ENCODE measurements around the gene OR2D2.
"Not testable (repeated sequence)": the region's sequence is repeated elsewhere in the genome, so short reads cannot be mapped to it uniquely, and the experiment has no call there.

OR2D2 gene

DNA sequence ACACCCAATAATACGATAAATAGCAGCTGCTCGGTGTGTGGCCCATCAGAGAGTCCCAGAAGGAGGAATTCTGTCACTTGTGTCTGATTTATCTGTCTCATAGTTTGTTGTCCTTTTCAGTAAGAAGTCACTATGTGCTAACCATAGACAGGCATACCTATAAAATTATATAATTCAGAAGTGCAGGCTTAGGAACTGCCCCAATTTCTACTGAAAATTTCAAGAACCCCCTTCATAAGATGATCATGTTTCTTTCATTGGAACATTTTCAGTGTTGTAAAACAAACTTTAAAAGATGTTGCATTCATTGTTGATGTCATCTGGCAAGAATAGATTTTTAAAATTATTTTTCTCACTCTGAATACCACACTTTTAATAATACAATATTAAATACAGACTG lies at the start of gene OR2D2:
TSS of gene OR2D2 (minus strand) at position 101 of the 400 bp plus-strand sequence. CDS start at position 101, 0 bp downstream.
- no peak for DNase-seq

GRCh38 chr11:6941970-6942369 lies 49.7 kb upstream of the OR2D2 start:
- no peak for DNase-seq

- DNase-seq: no peak
Measured at GRCh38 chr11:6932145-6932544, 39.8 kb upstream of the OR2D2 start.

DNA sequence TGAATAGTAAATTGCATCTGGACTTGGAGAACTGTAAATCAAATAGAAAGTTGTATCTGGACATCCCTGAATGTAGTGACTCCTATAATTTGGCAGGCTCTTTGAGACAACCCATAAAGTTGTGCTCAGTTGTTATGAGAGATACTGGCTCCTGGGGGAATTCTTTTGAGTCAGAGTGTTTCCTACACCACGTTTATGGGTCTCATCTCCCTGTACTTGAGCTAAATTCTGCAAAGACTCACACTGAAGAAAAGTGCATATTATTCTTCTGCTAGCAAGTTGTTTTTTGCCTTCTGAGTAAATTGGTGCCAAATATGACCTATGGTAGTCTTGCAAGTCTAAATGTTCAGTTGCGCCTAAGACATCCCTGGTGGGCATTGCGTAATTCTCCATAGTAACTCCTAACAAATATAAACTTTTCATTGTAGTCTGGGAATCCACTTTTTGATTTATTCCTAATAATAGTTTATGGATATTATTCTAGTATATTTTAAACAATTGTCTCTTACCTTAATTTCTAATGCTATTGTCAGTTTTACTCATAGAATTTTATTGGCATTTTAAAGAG lies 38.9 kb upstream of the OR2D2 start:
- no peak for DNase-seq

DNA sequence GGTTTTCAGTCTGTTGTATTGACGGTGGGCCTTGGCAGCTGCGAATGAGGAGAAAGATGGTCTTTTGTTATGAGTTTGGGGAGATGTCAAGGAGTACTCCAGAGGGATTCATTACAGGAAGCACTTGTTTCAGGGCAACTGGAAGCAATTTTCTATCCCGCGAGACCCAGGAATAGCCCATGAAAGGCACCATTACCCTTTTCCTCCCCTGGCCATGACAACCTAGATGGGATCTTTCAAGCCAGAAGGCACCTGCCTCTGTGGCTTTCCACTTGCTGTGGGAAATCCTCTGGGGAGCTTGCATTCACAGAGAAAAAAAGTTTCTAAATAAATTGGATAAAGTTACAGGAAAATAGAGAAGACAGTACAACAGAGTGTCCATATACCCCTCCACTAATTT lies 36.6 kb upstream of the OR2D2 start:
- no peak for DNase-seq

DNA sequence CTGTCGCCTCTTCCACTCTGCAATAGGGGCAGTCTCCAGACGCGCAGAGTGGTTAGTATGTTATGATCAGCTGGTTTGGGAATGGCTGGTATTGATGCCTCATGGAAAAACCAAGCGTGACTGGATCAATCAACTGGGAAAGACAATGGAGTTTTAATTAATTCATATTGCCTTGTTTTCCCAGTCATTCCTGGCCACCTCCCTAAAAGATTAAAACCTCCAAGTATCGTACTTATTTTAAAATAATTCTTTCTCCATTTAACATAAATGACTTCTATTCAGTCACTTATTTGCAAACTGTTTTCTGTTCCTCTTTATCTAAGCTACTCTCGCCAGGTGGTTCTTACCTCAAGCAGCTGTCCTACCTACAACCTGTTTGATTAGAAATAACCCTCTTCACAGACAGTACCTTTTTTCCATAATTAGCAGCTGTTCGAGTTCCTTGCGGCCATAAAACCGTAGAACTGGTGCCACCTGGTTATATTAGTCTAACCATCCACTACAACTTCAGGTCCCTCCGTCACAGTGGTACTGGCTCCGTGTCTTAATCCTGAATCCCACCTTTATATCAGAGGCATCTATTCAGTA lies 34.8 kb upstream of the OR2D2 start:
- peak in 1 of 56 donors; percentile 14 for DNase-seq

GRCh38 chr11:6926208-6927029 lies 34.1 kb upstream of the OR2D2 start, which contains the start of gene ZNF215:
TSS of gene ZNF215 (plus strand) at chr11:6926426. CDS start at chr11:6932273, 5,847 bp downstream.
- peak in 40 of 56 donors; percentile 0 to 69 (median 31) for DNase-seq

DNA sequence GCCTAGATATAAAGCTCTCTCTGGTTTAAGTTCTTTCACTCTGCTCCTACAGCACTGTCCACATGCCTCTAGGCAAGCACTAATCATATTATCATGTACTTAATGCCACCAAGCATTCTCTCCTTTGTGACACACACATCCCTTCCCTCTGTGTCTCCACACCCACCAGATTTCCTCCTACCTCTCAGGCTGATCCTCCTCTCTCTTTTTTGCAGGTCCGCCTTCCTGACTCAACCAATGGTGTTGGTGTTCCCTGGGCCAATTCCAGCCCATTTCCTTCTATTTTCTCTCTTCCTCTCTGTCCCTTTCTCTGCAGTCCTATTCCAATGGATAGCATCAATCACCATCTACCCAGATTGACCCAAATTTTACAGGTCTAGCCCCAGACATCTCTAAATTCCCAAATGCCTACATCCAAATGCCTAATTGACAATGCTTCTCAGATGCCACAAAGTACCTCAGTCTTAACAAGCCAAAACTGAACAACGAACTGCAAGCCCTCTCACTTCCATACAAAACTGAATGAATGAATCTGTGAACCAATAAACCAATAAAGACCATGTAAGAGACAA lies 33.4 kb upstream of the OR2D2 start:
- DNase-seq: peak in 18 of 56 donors; percentile 0 to 33 (median 12)

DNA sequence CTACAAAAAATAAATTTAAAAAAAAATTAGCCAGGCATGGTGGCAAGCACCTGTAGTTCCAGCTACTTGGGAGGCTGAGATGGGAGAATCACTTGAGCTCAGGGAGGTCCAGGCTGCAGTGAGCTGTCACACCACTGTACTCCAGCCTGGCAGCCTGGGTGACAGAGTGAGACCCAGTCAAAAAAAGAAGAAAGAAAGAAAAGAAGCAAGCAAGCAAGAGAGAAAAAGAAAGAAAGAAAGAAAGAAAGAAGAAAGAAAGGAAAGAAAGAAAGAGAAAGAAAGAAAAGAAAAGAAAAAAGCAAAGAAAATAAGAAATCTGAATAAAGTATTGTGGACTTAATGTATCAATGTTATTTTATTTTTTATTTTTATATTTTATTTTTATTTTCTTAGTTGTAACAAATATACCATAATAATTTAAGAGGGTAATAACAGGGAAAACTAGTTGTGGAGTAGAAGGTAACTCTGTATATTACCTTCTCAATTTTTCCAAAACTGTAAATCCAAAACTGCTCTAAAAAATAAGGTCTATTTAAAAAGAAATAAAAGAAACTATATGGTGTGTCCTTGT lies 32.8 kb upstream of the OR2D2 start:
- no peak for DNase-seq

DNA sequence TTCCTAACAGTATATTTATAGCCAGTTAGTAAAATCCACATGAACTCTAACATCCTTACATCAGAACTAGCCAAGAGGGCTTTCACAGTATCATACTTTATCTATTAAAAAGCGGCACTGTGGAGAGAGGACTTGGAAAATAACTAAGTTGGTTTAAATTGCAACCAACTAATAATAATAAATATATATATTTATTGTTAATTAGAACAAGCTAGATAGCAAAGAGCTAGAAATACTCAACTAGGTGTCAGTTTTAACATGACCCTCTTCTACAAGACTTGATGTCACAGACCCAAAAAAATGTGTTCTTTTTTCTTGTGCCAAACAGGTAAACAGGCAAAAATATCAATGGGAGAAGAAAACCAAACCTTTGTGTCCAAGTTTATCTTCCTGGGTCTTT lies 28.4 kb upstream of the OR2D2 start, which contains the start of gene OR2D3:
TSS of gene OR2D3 (plus strand) at position 301 of the 400 bp plus-strand sequence. CDS start at position 301, 0 bp downstream.
- no peak for DNase-seq

DNA sequence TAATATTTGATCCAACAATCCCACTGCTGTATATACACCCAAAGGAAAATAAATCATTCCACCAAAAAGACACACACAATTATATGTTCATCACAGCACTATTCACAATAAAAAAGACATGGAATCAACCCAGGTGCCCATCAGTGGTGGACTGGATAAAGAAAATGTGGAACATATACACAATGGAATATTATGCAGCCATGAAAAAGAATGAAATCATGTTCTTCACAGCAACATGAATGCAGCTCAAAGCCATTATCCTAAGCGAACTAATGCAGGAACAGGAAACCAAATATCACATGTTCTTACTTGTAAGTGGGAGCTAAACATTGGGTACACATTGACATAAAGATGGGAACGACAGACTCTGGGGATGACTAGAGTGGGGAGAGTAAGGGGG lies 27.4 kb upstream of the OR2D2 start:
- no peak for DNase-seq

GRCh38 chr11:6911948-6912347 lies 19.6 kb upstream of the OR2D2 start:
- DNase-seq: no peak

GRCh38 chr11:6911378-6911777 lies 19.1 kb upstream of the OR2D2 start:
- no peak for DNase-seq

- DNase-seq: not testable (repeated sequence)
Measured at GRCh38 chr11:6904804-6905203, 12.5 kb upstream of the OR2D2 start.

- no peak for DNase-seq
Measured at GRCh38 chr11:6900327-6900999, 8.2 kb upstream of the OR2D2 start.

- no peak for DNase-seq
Measured at GRCh38 chr11:6898911-6899310, 6.6 kb upstream of the OR2D2 start.

DNA sequence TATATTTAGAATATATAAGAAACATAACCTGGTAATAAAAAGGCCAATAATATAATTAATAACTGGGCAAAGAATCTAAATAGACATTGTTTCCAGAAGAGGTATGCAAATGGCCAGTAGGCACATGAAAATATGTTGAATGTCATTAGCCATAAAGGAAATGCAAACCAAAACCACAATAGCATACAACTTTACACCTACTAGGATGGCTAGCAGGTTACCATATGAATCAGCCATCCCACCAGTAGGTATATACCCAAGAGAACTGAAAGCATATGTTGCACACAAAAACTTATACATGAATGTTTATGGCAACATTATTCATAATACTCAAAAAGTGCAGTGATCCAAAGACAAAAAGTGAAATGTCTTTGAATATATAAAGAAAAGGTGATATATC lies 2.7 kb upstream of the OR2D2 start:
- no peak for DNase-seq

GRCh38 chr11:6894097-6894496 lies 1.8 kb upstream of the OR2D2 start:
- no peak for DNase-seq

DNA sequence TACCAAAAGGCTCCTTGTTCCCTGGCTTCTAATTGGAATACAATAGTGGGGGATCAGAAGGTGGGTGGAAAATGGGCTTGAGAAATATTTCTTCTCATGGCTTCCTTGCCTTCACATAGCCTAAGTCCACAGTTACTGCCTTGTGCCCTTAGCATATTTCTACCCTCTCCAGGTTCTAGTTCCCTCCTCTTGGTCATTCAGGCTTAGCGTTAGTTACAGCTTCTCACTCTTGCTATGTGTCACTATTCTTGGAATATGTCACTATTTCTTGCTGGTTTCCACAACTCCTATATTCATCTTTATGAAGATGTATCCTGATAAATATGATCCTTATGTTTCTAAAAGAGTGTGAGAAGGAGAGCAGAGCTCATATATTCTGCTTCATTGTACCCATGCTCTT lies 2.5 kb downstream of the OR2D2 start:
- no peak for DNase-seq

GRCh38 chr11:6888830-6889229 lies 3.5 kb downstream of the OR2D2 start:
- no peak for DNase-seq

DNA sequence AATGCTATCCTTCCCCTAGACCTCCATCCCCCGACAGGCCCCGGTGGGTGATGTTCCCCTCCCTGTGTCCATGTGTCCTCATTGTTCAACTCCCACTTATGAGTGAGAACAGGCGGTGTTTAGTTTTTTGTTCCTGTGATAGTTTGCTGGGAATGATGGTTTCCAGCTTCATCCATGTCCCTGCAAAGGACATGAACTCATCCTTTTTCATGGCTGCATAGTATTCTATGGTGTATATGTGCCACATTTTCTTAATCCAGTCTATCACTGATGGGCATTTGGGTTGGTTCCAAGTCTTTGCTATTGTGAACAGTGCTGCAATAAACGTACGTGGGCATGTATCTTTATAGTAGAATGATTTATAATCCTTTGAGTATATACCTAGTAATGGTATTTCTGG lies 4.6 kb downstream of the OR2D2 start:
- DNase-seq: not testable (repeated sequence)

Data from nucleus accumbens (tissue), 56 donors.